NCI-H146 treated with DMSO at 0.1 percent for 48 hours (cell line): ENCODE results near the gene TRAP1.

ENCODE experiments used
- DNase-seq: peaks from one replicate; lab custom pipeline; 2025; ENCODE audit not compliant: unreplicated experiment; lab: John Stamatoyannopoulos, UW

TRAP1 gene

DNA sequence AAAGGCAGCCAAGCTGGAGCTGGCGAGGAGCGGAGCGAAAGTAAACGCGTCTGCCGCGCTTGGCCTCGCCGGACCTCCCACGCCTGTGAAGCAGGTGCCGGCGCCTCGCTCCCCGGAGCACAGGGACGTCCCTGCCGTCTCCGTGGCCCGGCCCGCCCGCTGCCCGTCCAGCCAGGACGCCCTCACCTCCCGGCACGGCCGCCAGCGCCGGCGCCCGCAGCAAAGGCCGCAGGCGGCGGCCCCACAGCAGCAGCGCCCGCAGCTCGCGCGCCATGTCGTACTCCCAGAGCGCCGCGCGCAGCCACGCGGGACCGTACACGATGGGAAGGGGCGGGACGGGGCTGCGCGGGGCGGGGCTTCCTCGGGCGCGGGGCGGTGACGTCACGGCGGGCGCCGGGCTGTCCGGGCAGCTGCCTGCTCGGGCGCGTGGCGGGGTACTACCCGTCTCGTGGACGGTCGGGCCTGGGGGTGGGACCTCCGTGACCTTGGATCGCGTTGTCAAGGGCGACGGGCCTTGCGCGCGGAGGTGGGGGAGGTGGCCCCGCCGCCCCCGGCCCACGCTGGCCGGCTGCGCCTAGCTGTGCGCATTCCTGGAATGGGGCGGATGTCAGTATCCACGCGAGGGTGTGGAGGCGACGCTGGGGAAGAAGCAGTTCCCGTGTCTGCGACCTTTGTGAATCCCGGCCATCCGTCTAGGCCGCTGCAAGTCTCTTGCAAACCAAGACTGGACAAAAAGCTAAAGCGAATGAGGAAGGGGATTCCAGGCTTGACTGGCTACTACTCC, at the start of gene TRAP1:
TRAP1 (minus strand) TSS at position 290 of the 784 bp plus-strand sequence; CDS start at position 274, 16 bp downstream.
- peak; percentile 56 for DNase-seq

DNA sequence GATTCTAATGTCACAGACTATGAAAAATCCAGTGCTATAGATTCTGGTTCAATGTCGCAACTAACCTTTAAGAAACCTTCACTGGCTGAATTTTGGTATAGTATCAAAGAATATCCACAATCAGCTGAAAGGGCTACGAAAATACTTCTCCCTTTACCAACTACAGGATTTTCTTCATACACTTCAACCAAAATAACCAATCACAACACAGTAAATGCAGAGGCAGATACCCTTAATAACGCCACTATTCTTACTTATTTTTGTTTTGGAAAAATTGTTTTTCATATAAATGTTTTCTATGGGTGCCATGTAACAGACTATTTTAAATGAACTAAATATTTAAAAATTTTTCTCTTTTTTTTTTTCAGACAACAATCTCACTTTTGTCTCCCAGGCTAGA, 48.9 kb upstream of the TRAP1 start:
- DNase-seq: no peak

DNA sequence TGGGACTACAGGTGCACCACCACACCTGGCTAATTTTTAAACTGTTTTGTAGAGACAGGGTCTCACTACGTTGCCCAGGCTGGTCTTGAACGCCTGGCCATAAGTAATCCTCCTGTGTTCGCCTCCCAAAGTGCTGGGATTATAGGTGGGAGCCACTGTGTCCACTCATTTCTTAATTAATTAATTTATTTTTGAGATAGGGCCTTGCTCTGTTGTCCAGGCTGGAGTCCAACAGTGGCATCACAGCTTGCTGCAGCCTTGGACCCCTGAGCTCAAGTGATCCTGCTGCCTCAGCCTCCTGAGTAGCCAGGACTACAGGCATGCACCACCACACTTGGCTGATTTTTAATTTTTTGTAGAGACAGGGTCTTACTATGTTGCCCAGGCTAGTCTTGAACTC, 47.1 kb upstream of the TRAP1 start:
- no peak for DNase-seq

DNA sequence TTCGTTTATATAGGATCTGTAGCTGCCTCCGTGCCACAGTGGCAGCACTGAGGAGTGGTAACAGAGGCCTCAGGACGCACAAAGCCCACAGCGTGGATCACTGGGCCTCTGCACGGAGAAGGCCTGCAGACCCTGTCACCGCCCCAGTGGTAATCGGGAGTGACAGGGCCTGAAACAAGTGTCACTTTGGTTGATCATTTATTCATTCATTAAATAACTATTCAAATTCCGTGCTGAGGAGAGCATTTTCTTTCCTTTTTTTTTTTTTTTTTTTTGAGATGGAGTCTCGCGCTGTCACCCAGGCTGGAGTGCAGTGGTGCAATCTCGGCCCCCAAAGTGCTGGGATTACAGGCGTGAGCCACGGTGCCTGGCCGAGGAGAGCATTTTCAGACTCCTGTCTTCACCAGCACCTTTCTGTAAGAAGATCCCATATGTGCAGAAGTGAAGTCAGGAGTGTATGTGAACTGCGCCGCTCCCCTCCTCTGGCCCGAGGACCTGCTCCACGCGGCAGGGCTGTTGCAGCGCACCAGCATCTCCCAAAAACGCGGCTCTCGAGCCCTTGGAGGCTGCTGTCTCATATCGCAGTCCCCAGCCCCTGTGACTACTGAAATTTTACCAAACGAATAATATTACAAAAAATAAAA, 44.9 kb upstream of the TRAP1 start:
- no peak for DNase-seq

DNA sequence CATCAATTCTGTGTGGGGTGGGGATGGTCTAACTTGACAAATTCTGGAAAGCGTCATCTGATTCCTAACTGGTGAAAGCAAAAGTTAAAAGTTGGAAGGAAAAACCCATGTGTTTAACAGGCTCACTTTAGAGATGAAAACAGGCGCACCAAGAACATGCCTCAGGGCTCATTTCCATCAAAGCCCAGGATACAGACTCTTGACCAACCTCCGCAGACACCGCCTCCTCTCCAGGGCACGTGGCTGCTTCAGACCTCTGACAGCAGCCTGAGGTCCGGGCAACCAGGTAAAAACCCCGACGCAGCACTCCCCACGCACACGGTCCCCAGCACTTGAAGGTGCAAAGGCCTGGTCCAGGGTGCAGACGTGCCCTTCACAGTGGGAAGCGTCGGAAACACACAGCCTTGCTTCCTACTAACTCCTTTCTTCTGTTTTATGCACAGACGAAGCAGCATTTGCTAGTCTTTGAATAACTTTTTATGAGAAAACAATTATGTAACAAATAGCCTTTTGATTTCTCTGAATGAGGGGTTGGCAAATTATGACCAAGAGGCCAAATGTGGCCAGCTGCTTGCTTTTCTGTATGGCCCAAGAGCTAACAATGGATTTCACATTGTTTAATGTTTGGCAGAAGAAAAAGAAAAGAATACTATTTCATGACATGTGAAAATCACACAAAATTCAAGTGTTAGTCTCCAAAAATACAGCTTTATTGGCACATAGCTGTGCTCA, 44.2 kb upstream of the TRAP1 start:
- DNase-seq: no peak

DNA sequence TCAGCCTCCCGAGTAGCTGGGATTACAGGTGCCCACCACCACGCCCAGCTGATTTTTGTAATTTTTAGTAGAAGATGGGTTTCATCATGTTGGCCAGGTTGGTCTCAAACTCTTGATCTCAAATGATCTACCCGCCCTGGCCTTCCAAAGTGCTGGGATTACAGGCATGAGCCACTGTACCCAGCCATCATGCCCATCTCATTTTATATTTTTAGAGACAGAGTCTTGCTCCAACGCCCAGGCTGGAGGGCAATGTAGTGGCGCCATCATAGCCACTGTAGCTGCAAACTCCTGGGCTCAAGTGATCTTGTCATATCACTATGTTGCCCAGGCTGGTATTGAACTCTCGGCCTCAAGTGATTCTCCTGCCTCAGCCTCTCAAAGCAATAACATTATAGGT, 43.2 kb upstream of the TRAP1 start:
- no peak for DNase-seq

DNA sequence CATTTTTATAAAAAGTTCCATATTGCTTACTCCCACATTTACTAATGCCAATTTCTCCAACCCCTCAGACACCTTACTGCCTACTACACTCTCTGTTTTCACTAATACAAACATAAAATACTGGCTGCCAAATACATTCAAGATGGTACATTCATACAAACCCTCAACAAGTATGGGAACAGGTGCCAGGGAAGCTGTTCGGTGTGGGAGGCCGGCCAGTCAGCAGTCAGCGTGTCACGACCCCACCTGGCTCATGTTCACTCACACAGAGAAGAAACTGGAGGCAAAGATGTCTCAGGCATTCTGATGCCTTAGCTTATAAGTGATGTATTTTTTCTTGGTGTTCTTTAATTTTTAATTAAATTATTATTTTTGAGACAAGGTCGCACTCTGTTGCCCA, 42.4 kb upstream of the TRAP1 start:
- DNase-seq: no peak

DNA sequence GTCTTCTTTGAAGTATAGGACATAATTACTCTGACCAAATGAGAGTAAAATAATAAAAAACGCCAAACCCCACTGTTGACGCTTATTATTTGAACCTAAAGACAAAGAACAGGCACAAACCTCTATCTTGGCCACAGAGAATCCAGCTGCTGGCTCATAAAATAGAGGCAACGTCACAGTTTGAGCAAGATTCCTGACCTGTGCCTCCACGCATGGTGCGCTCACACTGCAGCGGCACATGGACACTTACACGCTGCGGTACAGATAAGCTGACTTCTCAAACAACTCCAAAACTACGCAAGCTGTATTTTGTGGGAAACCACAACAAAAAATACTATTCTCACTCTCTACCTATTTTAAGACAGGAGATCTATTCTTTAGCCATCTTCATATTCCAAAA, 38.8 kb upstream of the TRAP1 start:
- no peak for DNase-seq

DNA sequence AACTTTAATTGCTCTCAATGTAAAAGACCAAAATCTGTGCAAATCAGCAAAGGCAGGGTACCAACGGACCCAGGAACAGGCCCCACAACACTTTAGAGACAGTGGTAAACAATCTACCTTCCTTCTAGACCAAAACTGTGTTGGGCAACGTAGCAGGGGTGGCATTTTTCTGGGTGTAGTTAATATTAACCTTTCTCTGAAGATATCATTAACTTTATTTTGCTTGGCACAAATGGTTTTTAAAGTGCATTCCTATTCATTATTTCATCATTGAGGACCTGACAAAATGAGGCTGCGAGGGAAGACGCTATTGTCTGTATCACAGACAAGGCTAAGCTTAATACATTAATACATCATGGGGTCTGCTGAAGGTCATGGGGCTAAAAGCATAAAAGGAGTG, 37.9 kb upstream of the TRAP1 start:
- DNase-seq: no peak

DNA sequence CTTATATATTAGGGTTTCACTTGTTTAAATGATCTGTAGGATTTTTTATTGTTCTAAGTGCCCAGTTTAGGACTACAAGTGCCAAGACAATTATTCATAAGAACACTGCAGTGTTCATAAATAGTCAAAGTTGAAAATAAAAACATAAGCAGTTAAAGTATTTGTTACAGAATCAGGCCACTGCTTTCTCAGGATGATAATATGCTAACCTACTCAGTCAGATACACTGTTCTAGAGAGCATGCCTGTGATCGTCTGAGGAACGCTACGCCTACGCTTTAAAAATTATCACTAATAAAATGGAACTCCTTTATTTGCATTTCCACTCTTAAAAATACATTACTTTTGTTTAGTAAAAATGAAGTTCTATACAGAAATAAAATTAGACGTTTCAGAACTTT, 37.4 kb upstream of the TRAP1 start:
- no peak for DNase-seq

DNA sequence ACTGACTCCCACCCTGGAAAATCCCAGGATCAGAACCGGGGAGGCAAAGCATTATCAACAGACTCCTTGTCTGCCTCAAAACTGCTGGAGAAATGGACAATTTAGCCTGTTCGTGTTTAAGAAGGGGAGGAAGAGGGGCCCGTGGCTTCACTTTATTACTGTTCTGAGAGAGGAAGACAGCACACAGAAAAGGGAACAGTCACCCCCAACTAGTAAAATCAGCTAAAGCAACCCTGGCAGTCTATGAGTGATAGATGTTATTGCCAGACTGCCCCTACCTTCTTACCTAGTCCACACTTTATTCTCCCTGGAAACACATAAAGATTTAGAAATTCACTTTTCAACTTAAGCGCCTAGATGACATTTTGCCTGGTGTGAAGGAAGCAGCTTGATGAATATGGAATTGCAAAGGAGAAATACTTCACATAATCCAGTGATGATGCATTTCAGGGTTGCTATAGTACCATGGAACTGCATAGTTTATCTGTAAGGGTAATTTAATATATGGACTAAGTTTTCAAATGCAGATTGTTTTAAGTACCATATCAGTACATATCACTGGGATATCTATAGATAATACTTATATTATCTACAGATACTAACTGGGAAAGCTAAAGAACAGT, 36.9 kb upstream of the TRAP1 start:
- no peak for DNase-seq

DNA sequence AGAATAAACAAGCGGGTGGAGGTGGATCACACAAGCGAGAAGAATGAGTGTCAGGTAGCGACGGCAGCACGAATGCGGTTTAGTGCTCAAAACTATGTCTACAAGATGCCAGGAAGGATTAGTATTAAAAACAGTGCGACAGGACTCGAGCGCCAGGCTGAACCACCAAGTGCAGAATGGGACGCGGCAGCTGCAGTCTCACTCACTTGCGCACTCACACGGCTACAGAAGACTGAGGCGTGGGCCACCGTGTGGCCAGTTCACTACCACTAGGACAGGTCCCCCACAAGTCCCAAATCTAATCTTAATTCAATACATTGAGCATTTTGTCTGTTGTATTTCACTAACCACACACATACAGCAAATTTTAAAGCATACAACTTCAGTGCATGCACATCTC, 35.7 kb upstream of the TRAP1 start:
- no peak for DNase-seq

DNA sequence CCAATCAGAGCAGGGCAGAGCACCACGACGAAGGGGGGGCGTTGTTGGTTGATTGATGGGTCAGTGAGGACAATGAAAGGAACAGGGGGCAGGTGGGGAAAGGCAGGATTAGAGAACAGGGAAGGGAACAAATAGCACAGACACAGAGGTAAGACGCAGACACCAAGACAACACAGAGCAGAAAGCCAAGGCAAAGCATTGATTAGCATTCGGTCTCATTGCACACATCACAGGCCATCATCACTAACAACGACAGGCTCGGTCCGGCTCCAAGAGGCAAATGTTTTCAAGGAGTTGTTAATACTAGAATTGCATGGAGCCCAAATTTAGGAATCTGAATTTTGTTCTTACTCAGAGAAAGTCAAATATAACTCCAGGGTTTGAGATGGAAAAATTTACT, 34.6 kb upstream of the TRAP1 start:
- no peak for DNase-seq

DNA sequence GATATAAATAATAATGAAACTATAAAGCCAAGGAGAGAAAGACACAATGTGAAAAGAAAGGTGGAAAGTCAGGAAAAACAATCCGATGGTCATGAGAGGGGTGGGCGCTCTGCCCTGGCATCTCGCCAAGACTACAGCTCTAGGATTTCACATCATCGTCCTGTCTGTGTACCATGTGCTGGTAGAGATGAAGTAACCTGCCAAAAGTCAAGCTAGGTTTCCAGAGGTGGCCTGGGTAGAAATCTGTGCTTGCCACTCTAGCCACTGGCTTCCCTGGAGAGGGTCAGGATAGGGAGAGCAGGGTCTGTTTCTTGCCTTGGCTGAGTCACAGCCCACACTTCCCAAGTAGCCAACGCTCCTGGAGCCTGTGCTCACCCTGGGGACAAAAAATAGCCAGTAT, 31.0 kb upstream of the TRAP1 start:
- no peak for DNase-seq

DNA sequence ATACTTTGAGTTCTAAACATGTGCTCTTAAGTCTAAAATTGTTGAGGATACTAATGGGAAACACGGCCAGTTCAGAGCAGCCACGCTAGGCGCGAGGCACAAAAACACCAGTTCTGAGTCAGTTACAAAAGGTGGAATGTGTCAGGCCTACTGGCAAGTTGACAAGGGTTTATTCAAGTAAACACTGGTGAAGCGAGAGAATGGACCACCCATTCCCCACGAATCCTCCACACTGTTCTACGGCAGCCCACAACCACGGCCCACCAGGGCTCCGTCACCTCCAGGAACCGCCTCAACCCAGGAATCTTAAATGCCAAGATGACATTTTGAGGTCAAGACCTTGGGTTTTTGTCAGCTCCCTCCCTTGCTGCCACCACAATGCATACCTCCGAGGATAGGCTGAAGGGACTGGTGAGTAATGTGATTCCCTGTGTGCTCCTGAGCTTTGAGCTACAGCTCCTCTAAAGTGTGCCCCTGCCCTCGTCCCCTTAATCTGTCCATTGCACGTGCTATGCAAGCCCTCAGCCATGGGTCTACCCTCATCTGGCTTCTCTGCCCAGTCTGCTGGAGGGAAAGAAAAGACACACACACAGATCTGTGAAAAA, 28.5 kb upstream of the TRAP1 start:
- no peak for DNase-seq

DNA sequence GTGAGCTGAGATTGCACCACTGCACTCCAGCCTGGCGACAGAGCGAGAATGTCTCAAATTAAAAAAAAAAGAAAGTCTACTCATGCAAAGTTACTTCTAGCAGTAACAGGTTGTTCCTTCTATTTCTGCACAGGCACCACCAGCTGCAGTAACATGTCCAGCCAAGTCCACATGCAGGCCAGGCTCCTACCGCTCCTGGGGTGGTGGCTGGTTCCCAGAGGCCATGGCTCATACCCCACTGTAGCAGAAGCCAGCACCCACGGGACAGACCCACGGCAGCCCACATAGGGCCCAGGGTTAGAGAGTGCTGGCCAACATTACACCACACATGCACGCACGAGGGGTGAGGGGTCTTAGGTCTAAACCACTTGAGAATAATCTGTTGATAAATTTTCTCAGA, 26.7 kb upstream of the TRAP1 start:
- no peak for DNase-seq

DNA sequence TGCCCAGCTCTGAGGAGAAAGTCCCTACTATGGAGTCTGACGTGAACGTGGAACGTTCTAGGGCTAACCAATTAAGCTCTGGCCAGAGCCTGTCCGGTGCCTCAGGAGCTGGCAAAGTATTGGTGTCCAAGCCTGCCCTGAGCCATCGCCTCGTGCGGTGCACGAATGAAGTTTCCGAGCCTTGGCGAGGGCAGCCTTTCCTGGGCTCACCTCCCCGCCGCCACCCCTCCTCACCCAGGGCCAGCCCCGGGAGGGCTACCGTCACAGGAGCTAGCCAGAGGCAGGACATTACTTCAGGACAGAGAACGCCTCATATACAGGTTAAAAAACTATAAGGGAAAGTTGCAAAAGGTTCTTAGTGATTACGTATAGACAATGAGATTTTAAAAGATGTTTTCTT, 23.6 kb upstream of the TRAP1 start:
- no peak for DNase-seq

DNA sequence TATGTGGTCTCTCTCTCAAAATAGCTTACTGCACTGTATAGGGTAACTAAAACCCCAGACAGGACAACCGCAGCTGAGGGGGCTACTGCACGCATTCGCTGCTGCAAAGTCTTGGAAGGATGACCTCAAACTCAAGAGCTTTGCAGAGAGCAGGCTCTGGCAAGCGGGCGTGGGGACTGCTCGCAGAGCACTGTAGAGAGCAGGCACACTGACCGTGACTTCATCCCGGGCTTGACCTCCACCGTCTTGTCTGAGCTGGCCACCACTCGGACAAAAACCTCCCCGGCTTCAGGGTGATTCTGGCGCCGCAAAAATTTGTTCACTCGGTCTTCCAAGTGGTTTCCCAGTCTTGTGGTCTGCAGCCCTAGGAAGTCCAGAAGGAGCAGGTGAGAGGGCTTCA, 22.9 kb upstream of the TRAP1 start:
- DNase-seq: no peak

DNA sequence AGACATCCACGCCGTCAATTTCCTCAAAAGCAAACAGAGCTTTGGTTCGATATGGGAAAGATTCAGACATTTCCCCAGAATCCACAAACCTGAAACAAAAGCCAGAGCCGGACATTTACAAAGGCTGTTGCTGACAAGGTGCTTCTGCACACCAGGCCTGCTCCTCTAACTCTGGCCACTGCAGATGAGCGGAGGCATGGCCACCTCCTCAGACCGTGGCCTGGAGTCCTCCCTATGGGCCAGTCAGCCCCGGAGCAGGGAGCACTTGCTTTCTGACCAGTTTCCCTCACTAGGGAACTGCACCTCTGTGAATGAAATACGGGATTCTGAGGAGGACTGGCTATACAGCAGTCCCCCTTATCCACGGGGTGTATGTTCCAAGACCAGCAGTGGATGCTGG, 22.3 kb upstream of the TRAP1 start:
- DNase-seq: no peak

DNA sequence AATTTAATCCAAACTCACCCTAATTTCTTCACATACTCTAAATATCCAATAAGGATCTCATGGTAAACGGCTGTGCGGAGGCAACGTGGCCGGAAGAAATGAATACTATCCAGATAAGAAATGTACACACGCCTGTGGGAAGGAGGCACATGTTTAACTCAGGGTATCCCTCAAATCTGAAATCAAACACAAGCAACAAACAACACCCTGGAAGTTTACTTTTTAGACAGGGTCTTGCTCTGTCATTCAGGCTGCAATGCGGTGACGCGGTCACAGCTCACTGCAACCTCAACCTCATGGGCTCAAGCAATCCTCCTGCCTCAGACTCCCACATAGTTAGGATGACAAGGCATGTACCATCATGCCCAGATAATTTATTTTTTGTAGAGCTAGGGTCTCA, 21.2 kb upstream of the TRAP1 start:
- DNase-seq: no peak

DNA sequence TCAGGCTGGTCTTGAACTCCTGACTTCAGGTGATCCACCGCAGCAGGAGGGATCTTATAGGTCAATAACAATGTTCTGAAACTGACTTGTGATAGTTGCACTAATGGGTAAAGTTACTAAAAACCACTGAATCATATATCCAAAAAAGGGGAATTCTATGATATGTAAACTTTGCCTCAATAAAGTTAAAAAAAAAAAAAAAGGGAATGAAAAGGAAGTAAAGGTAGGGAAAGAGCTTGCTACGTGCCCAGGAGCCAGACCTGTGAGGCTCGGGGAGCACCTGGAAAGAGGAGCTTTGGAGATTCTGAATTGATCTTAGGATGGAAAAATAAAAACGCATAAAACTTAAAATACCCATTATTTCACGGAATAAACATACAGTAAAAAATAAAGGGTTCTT, 20.8 kb upstream of the TRAP1 start:
- no peak for DNase-seq
